OCI-LY7 (cell line): ENCODE data around the gene SLC31A1.

Source experiments
- CTCF ChIP-seq: fragments of 200-600 bp; sonication (generic); conservative IDR thresholded peaks from 2 replicates; pipeline ENCODE4 v1.5.1; 2014; ENCODE audit warnings: mild to moderate bottlenecking, antibody characterized with exemption, low read length, moderate library complexity, mixed read lengths
- EZH2phosphoT487 ChIP-seq: fragments of 200-600 bp; sonication (generic); IDR thresholded peaks from 2 replicates; pipeline ENCODE4 v1.6.1; 2018; ENCODE audit warnings: low read depth, borderline replicate concordance, mild to moderate bottlenecking, mixed run types, antibody characterized with exemption, low read length, moderate library complexity, mixed read lengths

- TF ChIP-seq CTCF, result no peak
- no peak for TF ChIP-seq EZH2phosphoT487
Measured at GRCh38 chr9:113192455-113192854, 28.9 kb upstream of the SLC31A1 start.
